Endothelial cell of umbilical vein (primary cell): ENCODE results near the gene ELOVL5. TPM values are rescaled to one million over a fixed set of nuclear protein-coding genes. Genes with fewer than 3 reads are reported as not detected.

Experiments used
- BruUV-seq: library from RNA; stranded (reverse); fragments of 400-500 nt; replicated peaks from 2 replicates; lab custom pipeline; 2021; lab: Mats Ljungman, UMichigan
- CTCF ChIA-PET: fragments of 300-600, 350-600 bp; sonication (Branson Sonifier 250); formaldehyde crosslinking; loops from one replicate; lab custom pipeline; 2021; ENCODE audit warnings: antibody characterized with exemption, inconsistent platforms; lab: Charles Lee
- POLR2A ChIA-PET: fragments of 300-600, 350-600 bp; sonication (Branson Sonifier 250); formaldehyde crosslinking; loops from one replicate; lab custom pipeline; 2021; ENCODE audit warnings: antibody characterized with exemption, inconsistent platforms; lab: Charles Lee
- DNase-seq: peaks from one replicate; pipeline ENCODE4 v3.0.0-alpha.2; 2011; ENCODE audit warnings: low read depth, low spot score
- FAIRE-seq: peaks from 2 replicates; lab custom pipeline; 2011; peaks lifted over from hg19 to GRCh38; lab: Jason Lieb, UNC
- H2AFZ ChIP-seq: 2 replicates; pipeline ENCODE4 v1.6.0; 2012; ENCODE audit warnings: low read depth, low read length, control low read depth, inconsistent platforms
- H3K27ac ChIP-seq: 2 replicates; pipeline ENCODE4 v1.5.1; 2011; ENCODE audit warnings: low read depth, mild to moderate bottlenecking, control low read depth, low read length, moderate library complexity; ENCODE audit not compliant: insufficient read depth
- H3K27me3 ChIP-seq, 2 experiments: 2 replicates each; pipeline versions ENCODE4 v1.6.0 to v1.6.1; 2011; ENCODE audit warnings: low read length in 2 of 2, mixed read lengths in 1 of 2; ENCODE audit not compliant: control insufficient read depth in 2 of 2, insufficient read depth in 2 of 2
- H3K36me3 ChIP-seq, 2 experiments: 2 replicates in 1 of 2; 3 replicates in 1 of 2; pipeline ENCODE4 v1.5.1; 2011; ENCODE audit warnings: low read length in 2 of 2, mild to moderate bottlenecking in 1 of 2, moderate library complexity in 1 of 2; ENCODE audit not compliant: control insufficient read depth in 2 of 2, insufficient read depth in 2 of 2; ENCODE audit errors: extremely low read depth in 1 of 2
- H3K4me1 ChIP-seq: 3 replicates; pipeline ENCODE4 v1.5.1; 2011; ENCODE audit warnings: mild to moderate bottlenecking, low read length; ENCODE audit not compliant: control insufficient read depth, insufficient read depth; ENCODE audit errors: extremely low read depth
- H3K4me2 ChIP-seq: 2 replicates; pipeline ENCODE4 v1.6.1; 2011; ENCODE audit warnings: low read length, control low read depth, mixed read lengths; ENCODE audit not compliant: insufficient read depth
- H3K4me3 ChIP-seq, 3 experiments: fragments of 200-600 bp in 1 of 3; sonication (generic), shearing (Covaris generic) in 1 of 3; replicated peaks in 1 of 3; 2 replicates each; pipeline ENCODE4 v1.5.1; 2011 to 2016; ENCODE audit warnings: control low read depth in 3 of 3, low read length in 3 of 3, mild to moderate bottlenecking in 2 of 3, inconsistent platforms in 1 of 3, low read depth in 1 of 3, moderate library complexity in 1 of 3; ENCODE audit not compliant: insufficient read depth in 1 of 3
- H3K79me2 ChIP-seq: 2 replicates; pipeline ENCODE4 v1.6.0; 2012; ENCODE audit warnings: low read length, inconsistent platforms; ENCODE audit not compliant: control insufficient read depth, insufficient read depth
- H3K9ac ChIP-seq: replicated peaks from 2 replicates; pipeline ENCODE3; 2011; ENCODE audit warnings: low read length, control low read depth; ENCODE audit not compliant: insufficient read depth; ENCODE audit errors: extremely low read depth
- H3K9me1 ChIP-seq: replicated peaks from 3 replicates; pipeline ENCODE4 v1.6.0; 2011; ENCODE audit warnings: mild to moderate bottlenecking, low read length; ENCODE audit not compliant: control insufficient read depth, insufficient read depth; ENCODE audit errors: extremely low read depth
- H3K9me3 ChIP-seq: replicated peaks from 2 replicates; pipeline ENCODE4 v1.5.1; 2012; ENCODE audit warnings: low read length, inconsistent platforms; ENCODE audit not compliant: control insufficient read depth, insufficient read depth
- H4K20me1 ChIP-seq: replicated peaks from 2 replicates; pipeline ENCODE3; 2011; ENCODE audit warnings: mild to moderate bottlenecking, low read length; ENCODE audit not compliant: control insufficient read depth, insufficient read depth; ENCODE audit errors: extremely low read depth
- CTCF ChIP-seq, 2 donors: IDR thresholded peaks; 1 replicate in 1 of 2; 2 replicates in 1 of 2; pipeline ENCODE4 v1.5.1; 2011; ENCODE audit warnings: low read length in 2 of 2, mild to moderate bottlenecking in 2 of 2, moderate library complexity in 2 of 2, control low read depth in 1 of 2, inconsistent platforms in 1 of 2, low read depth in 1 of 2; ENCODE audit not compliant: insufficient read depth in 1 of 2; ENCODE audit errors: extremely low read depth in 1 of 2
- EZH2 ChIP-seq: IDR thresholded peaks from 2 replicates; pipeline ENCODE4 v1.6.1; 2012; ENCODE audit warnings: borderline replicate concordance, low read depth, mild to moderate bottlenecking, moderate library complexity, low read length, inconsistent platforms; ENCODE audit not compliant: severe bottlenecking
- FOS ChIP-seq: IDR thresholded peaks from 2 replicates; pipeline ENCODE4 v1.6.1; 2011; ENCODE audit warnings: mild to moderate bottlenecking, low read length, moderate library complexity, borderline replicate concordance; ENCODE audit not compliant: insufficient read depth
- GATA2 ChIP-seq: IDR thresholded peaks from 2 replicates; pipeline ENCODE4 v1.7.0; 2011; ENCODE audit warnings: low read depth, mild to moderate bottlenecking, moderate library complexity, mixed read lengths, low read length; ENCODE audit not compliant: insufficient read length, insufficient read depth
- JUN ChIP-seq: IDR thresholded peaks from 2 replicates; pipeline ENCODE4 v1.6.1; 2011; ENCODE audit warnings: borderline replicate concordance, low read depth; ENCODE audit not compliant: insufficient read length, insufficient read depth
- MAX ChIP-seq: IDR thresholded peaks from 2 replicates; pipeline ENCODE4 v1.6.1; 2011; ENCODE audit not compliant: insufficient read depth, insufficient read length
- MYC ChIP-seq: IDR thresholded peaks from one replicate; pipeline ENCODE4 v1.6.1; 2011; ENCODE audit warnings: mild to moderate bottlenecking, low read depth, low read length
- POLR2A ChIP-seq: IDR thresholded peaks from 2 replicates; pipeline ENCODE4 v1.6.1; 2012; ENCODE audit warnings: low read depth, mild to moderate bottlenecking, control low read depth, low read length
- POLR2AphosphoS5 ChIP-seq: IDR thresholded peaks from 2 replicates; pipeline ENCODE4 v1.6.1; 2012; ENCODE audit warnings: low read depth, mild to moderate bottlenecking, control low read depth, low read length, moderate library complexity; ENCODE audit not compliant: insufficient read depth
- dilution Hi-C: fragments of 300-500 bp; cut with MboI; formaldehyde crosslinking; loops from one replicate; pipeline ENCODE4 v1.15.0; 2019; ENCODE audit warnings: low sequenced_read_pairs; ENCODE audit not compliant: extremely low pct_ligation_motif_present
- intact Hi-C: fragments of 100-400 bp; cut with micrococcal nuclease; formaldehyde crosslinking; loops from one replicate; pipeline ENCODE4 v1.10.0; 2022
- polyA plus RNA-seq, 4 experiments: library from polyadenylated mRNA; depleted of rRNA in 3 of 4; stranded (reverse) in 3 of 4; unstranded in 1 of 4; fragments of >200 nt; gene quantifications; 2 replicates each; pipeline versions ENCODE4 v1.2.1 to v1.2.3, GENCODE V29; 2011 to 2012; ENCODE audit warnings: missing spikeins in 1 of 4
- total RNA-seq: library from RNA; stranded (reverse); gene quantifications from 2 replicates; pipeline ENCODE4 v1.2.3, GENCODE V29; 2021

Gene ELOVL5
- total and polyA plus RNA-seq, 2 donors (not counting 3 experiments of a cell fraction or from before 2014, with no cell fraction given), result 85.9 to 140 TPM

- CTCF ChIA-PET, result no interaction called here
- Histone ChIP-seq H3K9me1 (no peaks in the 10 kb centered on the region), H3K9me3 (no peaks in the 10 kb centered on the region), H3K36me3 (no peaks in the 10 kb centered on the region), H3K27me3 (no peaks in the 10 kb centered on the region), H3K4me3 (no peak overlapping the region), H3K4me2 (no peak overlapping the region), H3K79me2 (no peaks in the 10 kb centered on the region), H3K9ac (no peak overlapping the region), H4K20me1 (no peaks in the 10 kb centered on the region), H2AFZ (no peak overlapping the region), H3K27ac (no peak overlapping the region), H3K4me1 (no peaks in the 10 kb centered on the region)
- no TSS peak for BruUV-seq
- TF ChIP-seq CTCF (IDR thresholded peaks at IDR 0.05; ENCODE audit: extremely low read depth in 1 of 2, insufficient read depth in 1 of 2, low read depth in 1 of 2, low read length in 2 of 2) (no peak), JUN (no peak), POLR2AphosphoS5 (no peak), MAX (no peak), GATA2 (no peak), FOS (no peak), POLR2A (no peak), EZH2 (no peak), MYC (no peak)
- no peak for FAIRE-seq
- dilution Hi-C loops (no loop called here), intact Hi-C loops (no loop called here)
- POLR2A ChIA-PET, result no interaction called here
- DNase-seq, result no peak
Measured at GRCh38 chr6:53241938-53242337, 106.8 kb downstream of the ELOVL5 start.
